ENCODE measurements around the gene LRCH1.

DNA sequence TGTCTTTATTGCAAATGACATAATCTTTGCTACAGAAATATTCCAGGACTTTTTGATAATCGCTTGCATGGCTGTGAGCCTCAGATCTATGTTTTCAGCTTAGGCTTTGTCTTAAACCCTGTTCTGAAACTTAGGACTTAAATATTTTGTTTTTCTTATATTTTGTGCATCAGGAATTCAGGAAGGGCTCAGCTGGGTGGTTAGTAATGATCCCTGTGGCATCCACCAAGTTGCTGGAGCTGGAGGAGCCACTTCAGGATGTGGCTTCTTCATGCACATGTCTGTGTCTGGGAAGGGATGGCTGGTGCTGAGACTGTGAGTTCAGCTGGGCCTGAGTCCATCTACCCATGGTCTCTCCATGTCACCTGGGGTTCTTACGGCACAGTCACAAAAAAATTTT, 48.9 kb upstream of the LRCH1 start:
- TF ChIP-seq, protein P1, sequence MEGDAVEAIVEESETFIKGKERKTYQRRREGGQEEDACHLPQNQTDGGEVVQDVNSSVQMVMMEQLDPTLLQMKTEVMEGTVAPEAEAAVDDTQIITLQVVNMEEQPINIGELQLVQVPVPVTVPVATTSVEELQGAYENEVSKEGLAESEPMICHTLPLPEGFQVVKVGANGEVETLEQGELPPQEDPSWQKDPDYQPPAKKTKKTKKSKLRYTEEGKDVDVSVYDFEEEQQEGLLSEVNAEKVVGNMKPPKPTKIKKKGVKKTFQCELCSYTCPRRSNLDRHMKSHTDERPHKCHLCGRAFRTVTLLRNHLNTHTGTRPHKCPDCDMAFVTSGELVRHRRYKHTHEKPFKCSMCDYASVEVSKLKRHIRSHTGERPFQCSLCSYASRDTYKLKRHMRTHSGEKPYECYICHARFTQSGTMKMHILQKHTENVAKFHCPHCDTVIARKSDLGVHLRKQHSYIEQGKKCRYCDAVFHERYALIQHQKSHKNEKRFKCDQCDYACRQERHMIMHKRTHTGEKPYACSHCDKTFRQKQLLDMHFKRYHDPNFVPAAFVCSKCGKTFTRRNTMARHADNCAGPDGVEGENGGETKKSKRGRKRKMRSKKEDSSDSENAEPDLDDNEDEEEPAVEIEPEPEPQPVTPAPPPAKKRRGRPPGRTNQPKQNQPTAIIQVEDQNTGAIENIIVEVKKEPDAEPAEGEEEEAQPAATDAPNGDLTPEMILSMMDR (IDR thresholded peaks at IDR 0.05), result no peak
- TF ChIP-seq POLR2A (IDR thresholded peaks at IDR 0.05), result no peak
